ENCODE results near the gene KCNJ12.
"Not testable (repeated sequence)": the region's sequence is repeated elsewhere in the genome, so short reads cannot be mapped to it uniquely, and the experiment has no call there.

Gene KCNJ12

DNA sequence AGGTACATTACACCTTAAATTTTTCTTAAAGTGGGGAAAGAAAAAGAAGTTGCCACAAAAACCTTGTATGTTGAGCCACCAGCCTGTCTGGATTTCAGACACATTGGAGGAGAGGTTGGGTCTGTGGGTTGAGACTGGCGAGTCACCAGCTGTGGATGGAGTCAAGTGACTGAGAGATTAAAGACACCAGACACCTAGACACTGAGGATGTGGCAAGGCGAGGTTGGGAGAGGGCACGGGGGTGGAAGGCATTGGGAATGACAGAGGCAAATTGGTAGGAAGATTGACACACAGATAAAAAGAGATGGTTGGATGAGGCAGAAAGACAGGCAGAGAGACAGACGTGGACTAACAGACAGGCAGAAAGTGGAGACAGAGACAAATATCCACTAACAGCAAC is 49.6 kb downstream of the KCNJ12 start:
- DNase-seq = no peak

- not testable (repeated sequence) for DNase-seq
Observed at GRCh38 chr17:21426246-21426645, 50.1 kb downstream of the KCNJ12 start.

DNA sequence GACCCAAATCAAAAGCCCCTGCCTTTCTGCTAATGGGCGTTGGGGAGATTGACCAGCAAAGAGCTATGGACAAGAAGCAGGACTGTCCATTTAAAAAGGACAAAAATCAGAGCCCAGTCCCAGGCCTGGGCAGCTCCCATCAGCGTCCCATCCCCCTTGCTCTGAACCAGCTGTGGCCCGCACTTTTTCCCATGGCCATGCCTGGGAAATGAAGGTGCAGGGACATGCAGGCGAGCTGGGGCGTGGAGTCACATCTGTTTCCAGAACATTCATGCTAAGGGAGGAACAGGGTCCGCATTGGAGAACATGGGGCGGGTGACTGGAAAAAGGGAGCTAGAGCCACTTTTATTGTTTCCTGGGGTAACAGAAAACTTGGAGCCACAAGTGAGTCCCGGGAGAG is 50.7 kb downstream of the KCNJ12 start:
- not testable (repeated sequence) for DNase-seq

GRCh38 chr17:21427727-21428126 is 51.6 kb downstream of the KCNJ12 start:
- not testable (repeated sequence) for DNase-seq

DNA sequence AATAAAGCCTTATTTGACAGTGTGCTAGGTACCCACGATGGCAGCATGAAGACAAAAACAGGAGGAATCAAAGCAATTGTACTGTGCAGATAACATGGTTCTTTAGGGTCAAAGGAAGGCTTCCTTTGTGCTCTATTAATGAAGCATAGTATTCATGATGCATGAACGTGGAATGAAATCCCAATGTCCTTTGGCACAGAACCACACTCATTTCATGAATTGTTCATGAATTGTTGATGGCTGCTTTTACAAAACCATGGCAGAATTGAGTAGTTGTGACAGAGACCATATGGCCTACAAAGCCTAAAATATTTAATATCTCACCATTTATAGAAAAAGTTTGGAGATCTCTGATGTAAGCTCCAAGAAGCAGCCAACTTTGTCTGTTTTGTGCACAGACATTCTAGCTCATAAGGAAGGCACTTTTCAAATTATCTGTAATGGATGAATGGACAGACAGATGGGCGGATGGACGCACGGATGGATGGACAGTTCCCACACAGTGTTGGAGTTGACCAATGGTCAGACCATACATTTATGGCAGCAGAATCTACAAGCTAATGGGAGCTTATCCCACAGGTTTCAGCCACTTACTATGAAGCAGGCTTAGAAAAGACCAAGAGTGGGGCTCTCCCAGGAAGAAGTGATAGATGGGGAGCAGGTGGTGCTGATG is 52.7 kb downstream of the KCNJ12 start:
- DNase-seq = not testable (repeated sequence)

DNA sequence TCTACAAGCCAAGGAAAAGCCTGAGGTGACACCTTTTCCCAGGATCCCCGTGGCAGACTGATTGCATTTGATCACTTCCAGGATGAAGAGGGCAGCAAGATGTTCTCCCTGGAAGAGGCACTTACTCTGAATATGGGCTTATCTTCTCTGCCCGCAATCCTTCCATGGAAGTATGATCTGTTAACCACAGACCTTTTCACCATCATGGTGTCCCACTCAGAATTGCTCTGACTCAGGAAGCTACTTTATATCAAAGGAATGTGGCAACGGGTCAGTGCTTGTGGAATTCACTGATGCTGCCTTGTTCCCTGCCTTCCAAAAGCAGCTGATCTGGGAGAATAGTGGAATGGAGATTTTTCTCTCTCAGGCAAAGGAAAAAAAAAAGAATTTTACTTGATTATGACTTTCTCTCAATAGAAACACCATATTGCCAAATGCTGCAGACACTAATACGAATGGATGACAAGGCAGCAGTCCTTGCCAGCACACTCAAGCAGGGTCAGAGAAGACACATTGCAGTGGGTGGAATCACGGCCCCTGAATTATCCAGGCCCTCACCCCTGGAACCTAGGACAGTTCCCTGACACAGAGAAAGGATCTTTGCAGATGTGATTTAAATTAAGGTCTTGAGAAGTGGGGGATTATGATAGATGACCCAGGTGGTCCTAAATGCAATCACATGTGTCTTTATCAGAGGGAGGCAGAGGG is 53.9 kb downstream of the KCNJ12 start:
- not testable (repeated sequence) for DNase-seq

GRCh38 chr17:21433971-21434370 is 57.8 kb downstream of the KCNJ12 start:
- not testable (repeated sequence) for DNase-seq

GRCh38 chr17:21434976-21435375 is 58.8 kb downstream of the KCNJ12 start:
- not testable (repeated sequence) for DNase-seq

- not testable (repeated sequence) for DNase-seq
Observed at GRCh38 chr17:21436481-21436880, 60.3 kb downstream of the KCNJ12 start.

GRCh38 chr17:21436883-21437836 is 61.0 kb downstream of the KCNJ12 start:
- DNase-seq = not testable (repeated sequence)

- not testable (repeated sequence) for DNase-seq
Observed at GRCh38 chr17:21438316-21439014, 62.3 kb downstream of the KCNJ12 start.

GRCh38 chr17:21439015-21439336 is 62.8 kb downstream of the KCNJ12 start:
- not testable (repeated sequence) for DNase-seq

DNA sequence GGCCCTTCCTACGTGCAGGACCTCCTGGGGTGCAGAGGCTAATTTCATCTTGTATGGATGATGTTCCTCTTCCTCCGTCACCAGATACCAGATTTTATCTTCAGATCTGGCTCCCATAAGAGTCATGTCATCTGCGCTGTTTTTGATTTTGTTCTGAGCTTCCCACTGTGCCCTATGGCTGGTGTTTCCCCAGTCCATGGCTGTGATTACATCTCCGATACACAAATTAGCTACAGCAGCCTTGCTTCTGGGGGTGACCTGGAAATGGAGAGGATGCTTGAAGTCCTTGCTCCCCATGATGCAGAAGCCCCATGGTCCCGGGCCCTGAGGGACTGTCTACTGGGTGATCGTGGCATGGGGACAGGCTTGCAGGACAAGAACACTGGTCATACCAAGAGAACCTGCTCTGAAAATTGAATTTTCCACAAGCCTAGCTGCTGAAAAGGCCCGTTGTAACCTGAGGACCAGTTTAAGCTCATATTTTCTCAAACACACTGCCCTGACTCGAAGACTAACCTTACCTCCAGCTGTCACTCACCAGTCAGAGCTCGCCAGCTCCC is 69.0 kb downstream of the KCNJ12 start:
- DNase-seq = no peak

DNA sequence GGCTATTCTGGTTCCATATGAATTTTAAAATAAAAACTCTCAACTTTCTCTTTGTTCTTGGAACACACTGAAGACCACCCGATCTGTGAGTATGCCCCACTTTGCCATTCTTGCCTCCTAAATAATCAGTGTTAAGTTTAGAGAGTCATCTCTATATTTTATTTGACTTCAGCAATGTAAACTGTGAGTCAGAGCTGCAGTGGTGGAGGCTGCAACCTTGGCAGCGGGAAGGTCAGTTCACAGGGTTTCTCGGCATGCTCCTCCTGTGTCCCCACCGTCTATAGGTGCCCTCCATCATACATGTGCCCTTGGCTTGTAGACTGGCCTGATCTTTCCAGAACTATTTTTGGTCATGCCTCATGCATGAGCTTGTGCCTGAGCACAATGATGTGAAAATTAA is 71.4 kb downstream of the KCNJ12 start:
- DNase-seq = not testable (repeated sequence)

GRCh38 chr17:21449891-21450290 is 73.7 kb downstream of the KCNJ12 start:
- DNase-seq = not testable (repeated sequence)

DNA sequence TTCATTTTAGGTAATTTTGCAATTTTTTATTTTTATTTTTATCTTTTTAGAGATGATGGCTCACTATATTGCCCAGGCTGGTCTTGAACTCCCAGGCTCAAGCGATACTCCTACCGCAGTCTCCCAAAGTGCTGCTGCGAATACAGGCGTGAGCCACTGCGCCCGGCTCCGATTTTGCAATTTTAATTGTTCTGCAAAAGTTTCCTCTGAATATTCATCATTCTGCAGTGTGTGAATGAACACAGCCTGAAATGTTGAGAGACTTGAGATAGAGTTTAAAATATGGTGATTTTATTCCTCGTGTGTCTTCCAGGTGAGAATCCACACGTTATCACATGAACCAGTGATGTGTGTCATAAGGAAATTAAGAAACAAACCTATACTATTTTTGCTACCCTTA is 75.8 kb downstream of the KCNJ12 start:
- DNase-seq = no peak

- DNase-seq = no peak
Observed at GRCh38 chr17:21452377-21453143, 76.4 kb downstream of the KCNJ12 start.

DNA sequence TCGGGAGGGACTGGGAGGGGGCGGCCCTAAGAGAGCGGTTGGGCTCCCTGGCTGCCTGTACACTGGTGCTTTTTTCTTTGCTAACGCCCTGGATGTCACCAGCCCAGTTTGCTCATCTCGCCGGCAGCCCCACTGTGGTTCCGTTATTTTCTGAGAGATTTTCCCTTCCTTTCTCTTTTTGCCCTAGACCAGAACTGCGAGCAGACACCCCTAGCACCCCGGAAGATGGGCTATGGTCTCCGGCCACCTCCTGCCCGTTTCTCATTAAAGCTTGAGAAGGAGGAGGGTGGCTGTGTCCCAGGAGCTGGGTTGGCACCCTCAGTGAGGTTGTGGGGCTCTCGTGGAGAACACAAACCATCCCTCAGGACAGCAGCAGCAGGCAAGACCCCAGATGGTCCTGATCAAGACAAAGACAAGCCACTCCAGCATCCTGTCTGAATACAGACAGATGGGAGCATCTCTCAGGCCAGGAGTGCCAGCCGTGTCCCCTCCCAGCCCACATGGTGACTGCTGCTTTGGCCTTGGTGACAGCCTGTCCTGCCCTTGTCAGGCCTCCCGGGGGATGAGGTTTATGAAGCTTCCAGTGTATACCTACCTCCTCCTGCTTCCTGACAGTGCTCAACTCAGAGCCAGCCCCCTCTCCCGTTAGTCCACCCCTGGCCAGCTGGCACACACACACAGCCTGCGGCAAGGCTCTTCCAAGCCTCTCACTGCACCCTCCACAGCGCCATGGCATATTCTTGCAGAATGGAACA is 77.2 kb downstream of the KCNJ12 start:
- no peak for DNase-seq

GRCh38 chr17:21454006-21454405 is 77.8 kb downstream of the KCNJ12 start:
- not testable (repeated sequence) for DNase-seq

GRCh38 chr17:21454441-21454840 is 78.3 kb downstream of the KCNJ12 start:
- DNase-seq = no peak

GRCh38 chr17:21455761-21456160 is 79.6 kb downstream of the KCNJ12 start:
- DNase-seq = no peak

All from NCI-H1105 treated with DMSO at 0.1 percent for 48 hours (cell line).